ENCODE measurements around the gene MXD1.

MXD1 gene

DNA sequence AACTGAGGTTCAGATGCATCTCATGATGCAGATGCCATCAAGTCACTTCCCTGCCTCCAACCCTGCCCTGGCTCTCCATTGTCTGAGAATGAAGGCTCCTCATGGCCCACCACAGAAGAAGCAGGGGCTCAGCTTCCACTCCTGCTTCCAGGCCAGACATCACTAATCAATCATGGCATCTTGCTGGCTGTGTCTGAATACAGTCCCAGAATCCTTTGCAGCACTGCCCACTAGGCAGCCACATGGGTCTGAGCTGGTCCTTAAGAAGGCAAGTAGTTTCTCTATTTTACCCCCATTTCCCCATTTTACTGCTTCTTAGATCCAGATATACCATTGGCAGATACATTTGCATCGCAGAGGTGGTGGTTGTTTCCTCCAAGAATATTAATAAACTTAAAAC is 39.2 kb downstream of the MXD1 start:
- FAIRE-seq, result no peak

DNA sequence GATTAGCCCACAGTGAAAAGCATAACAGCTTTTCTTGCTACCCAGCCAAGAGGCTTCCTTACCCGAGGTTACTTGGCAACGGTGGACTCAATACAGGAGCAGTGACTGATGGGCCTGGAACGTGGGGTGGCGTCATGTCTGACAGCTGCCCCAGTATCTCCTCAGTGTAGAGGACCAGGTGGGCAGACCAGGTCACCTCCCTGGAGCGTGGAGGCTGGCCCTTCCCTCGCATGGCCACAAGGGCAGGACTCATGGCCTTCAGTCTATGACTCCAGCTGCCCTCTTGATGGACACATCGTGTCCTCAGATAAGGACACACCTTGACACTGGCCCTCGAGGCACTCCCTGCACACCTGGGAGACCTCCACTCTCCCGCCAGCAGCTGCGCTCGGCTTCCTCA is 40.1 kb downstream of the MXD1 start:
- no peak for FAIRE-seq

DNA sequence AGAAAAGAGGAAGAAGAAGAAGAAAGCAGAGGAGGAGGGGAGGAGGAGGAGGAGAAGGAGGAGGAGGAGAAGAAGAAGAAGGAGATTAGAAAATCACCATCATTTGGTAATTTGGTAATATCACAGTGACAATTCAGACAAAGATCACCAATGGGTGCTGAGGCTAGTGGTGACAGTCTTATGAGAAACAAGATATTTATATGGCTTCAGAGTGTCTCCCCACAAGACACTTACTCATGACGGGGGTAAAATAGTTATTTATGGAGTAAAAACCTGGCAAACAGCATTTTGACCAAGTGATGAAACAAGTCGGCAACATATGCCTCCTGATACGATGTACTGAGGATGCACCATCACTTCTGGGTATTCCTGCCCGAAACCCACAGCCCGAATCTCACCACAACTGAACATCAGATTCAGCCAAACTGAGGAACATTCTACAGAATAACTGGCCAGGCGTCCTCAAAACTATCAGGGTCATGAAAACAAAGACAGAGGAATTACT is 41.6 kb downstream of the MXD1 start:
- no peak for FAIRE-seq

DNA sequence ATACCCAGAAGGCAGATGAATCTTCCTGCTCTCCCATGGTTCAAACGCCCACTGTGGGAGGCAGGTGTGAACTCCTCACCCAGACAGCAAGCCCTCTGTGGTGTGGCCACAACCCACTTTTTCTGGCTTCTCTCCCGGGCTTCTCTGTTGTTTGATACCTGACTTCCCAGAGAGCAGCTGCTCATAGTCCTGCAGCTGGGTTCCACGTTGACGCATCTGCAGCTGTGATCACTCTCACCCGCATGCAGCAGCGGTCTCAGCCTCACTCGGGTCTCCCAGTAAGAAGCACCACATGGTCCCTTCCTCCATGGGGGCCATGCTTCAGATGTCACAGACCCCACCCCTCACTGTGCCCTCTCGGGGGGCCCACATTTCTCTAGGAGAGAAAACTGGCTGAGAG is 43.1 kb downstream of the MXD1 start:
- no peak for FAIRE-seq

DNA sequence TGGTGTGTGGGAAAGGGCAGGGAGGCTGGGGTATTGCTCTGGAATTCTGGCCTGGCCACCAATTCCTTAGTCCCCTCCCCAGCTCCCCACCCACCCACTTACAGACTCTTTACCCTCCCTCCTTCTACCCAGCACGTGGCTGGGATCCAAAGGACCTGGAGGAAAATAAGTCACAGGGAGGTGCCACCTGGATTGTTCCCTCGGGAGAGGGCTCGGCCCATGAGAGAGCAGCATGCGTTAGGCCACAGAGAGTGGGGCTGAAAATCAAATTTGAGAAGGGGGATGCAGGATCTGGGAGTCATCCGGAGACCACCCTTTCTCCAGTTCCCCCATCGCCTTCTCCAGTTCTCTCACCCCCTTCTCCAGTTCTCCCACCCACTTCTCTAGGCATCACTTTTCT is 43.6 kb downstream of the MXD1 start:
- no peak for FAIRE-seq

DNA sequence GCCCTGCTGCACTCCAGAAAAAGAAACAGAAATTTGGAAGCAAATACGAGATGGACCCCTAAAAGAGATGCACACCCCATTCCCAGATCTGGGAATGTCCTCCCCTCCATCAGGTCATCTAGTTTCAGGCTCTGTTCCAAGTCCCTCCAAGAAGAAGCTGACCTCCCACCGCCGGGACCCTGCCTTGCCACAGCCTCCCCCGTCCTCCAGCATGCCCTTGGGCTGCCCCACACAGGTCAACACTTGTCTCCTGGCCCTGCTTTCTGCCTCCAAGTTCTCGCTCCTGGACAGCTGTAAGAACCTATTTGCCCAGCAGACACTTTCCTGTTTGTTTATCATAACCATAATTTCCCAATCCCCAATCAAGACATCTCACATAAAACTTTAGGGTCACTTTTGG is 44.5 kb downstream of the MXD1 start:
- FAIRE-seq, result no peak

DNA sequence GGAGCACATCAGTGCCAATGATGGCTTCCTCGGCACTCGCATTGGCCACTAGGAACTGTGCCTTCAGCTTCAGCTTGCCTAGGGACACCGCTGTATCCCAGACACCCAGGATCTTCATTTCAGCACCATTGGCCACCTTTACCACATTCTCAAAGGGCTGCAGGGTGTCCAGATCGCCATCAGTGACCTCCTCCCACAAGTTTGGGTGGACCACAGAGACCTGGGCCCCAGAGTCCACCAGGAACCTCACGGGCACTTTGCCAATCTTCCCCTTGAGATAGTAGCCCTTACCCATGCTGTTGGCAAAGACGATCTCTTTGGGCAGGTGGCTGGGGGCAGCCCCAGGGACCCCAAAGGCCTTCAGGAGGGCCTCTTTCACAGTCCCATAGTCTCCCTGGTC is 45.9 kb downstream of the MXD1 start:
- no peak for FAIRE-seq

DNA sequence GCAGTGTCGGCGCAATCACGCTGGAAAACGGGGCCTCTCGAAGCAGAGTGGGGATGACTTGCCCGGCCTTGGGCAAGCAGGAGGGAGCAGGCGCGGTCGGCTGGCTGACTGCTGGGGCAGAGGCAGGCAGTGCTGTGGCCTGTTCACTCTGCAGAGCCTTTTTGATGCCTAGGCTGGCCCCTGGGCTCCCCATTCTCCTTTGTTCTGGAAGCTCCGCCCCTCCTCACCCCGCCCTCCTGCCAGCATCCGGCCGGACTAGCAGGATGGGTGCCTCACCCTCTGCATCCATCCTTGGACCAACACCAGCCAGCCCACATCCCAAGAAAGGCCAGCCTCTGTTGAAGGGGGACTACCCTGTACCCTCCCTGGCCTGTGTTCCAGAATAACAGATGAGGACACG is 46.6 kb downstream of the MXD1 start, which contains the start of gene ASPRV1:
ASPRV1 (minus strand) TSS at position 136 of the 400 bp plus-strand sequence. CDS start 195 bp downstream, outside the sequence.
- FAIRE-seq, result no peak

DNA sequence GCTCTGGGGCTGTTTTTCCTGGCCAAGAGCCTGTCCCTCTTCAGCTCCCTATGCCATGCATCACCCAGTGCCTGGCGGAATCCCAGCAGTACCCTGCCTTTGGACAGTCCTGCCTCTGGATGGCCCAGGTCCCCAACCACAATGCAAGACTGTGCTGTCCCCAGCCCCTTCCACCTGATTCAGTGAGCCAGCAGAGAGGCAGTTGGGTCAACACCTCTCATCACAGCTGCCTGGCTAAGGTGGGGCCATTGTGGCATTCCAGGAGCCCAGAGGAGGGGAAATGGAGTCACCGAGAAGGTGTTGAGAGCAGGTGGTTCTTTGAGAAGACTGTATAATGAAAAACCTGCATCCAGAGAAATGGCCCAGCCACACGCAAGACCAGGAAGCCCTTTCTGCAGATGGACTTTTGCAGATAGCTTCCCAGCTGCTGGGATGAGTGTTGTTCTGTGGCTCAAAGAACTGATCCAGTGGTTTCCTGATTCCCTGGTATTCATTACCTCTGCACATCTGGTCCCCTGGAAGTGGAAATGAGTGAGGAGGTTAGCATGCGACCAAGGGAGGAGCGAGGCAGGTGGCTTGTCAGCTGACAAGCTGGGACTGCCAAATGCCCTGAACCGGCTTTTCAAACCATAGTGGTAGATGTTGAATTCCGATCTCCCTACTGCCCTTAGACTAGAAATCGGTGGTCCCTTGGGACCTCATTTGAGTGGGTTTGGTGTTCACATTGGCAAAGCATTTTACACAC is 48.2 kb downstream of the MXD1 start:
- no peak for FAIRE-seq

DNA sequence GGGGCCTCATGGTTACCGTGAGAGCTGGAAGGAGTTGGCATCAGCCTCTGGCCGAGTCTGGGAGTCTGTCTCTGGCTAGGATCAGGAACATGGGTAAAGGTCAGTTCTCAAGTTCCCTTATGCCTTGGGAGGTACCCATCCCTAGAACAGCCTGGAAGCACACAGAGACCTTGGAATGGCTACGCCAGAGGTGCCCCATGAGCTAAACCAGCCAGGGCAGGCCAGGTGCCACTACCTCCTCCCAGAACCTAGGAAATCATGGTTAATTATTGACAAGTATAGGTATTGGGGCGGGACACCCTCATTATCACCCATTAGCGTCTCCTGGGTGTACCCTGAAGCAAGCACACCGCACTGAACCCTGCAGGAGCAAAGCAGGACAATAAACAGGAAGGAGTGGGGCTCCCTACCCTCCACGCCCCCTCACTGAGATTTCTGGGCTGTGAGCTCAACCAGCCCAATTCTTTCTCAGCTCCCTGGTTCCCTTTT is 49.5 kb downstream of the MXD1 start:
- no peak for FAIRE-seq

DNA sequence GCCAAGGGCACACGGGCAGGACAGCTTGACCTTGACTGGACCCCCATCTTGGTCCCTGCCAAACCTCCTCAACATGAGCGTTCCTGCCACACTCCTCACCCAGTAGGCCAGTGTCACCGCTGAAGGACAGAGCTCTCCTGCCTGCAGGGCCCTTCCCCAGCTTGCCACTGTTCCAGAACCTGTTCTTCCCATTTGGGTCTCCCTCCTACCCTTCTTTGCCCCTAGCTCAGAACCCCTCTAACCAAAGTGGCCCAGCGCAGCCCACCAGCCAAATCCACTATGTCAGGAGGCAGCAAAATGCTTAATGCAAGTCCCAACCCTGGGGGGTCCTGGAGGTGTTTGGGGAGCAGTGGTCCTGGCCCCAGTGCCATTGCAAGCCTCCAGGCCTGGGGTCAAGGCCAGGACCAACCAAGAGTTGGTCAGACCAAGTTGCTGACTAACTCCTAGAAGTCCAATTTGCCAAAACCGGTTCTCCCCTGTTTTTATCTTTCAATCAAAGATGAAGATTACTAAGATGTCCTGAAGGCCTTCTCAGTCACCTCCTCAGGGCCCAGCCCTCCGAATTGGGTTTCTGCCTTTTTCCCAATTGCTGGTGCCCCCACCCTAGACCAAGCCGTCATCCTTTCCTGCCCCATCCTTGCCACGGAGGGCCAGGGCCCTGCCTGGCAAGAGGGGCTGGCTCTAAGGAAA is 51.0 kb downstream of the MXD1 start:
- no peak for FAIRE-seq

DNA sequence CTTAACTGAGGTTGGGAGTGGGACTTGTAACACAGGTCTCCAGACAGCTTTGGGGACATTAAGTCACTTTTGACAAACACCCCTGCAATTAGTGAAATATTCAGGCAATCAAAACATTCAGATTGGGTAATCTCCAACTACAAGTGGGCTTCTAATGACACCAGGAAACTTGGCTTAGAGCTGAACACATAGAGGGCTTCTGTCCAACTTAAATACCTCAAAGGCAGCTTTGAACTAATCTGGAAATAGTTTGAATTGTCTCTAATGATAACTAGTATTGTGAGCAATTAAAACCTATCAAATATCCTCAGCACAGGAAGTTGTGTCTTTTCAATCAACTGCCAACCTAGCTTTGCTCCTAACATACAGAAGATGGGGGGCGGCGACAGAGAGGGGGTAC is 51.6 kb downstream of the MXD1 start:
- no peak for FAIRE-seq

DNA sequence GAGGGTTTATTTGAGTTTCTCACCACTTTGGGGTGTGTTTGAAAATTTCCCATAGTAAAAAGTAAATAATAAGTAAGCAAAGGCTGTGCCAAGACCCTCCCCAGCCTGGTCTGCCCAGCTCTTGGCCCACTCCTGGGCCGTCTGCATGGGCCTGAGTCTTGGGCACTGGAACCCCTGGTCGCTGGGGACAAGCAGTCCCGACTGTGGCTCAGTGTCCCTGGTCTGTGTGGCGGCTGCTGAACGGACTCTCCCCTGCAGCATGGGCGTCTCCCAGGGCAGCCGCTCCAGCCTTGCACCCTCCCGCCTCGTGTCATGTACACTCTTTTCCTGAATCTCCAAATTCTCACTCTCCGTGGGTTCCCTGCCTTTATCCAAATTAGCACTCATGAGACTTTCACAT is 53.7 kb downstream of the MXD1 start:
- no peak for FAIRE-seq

DNA sequence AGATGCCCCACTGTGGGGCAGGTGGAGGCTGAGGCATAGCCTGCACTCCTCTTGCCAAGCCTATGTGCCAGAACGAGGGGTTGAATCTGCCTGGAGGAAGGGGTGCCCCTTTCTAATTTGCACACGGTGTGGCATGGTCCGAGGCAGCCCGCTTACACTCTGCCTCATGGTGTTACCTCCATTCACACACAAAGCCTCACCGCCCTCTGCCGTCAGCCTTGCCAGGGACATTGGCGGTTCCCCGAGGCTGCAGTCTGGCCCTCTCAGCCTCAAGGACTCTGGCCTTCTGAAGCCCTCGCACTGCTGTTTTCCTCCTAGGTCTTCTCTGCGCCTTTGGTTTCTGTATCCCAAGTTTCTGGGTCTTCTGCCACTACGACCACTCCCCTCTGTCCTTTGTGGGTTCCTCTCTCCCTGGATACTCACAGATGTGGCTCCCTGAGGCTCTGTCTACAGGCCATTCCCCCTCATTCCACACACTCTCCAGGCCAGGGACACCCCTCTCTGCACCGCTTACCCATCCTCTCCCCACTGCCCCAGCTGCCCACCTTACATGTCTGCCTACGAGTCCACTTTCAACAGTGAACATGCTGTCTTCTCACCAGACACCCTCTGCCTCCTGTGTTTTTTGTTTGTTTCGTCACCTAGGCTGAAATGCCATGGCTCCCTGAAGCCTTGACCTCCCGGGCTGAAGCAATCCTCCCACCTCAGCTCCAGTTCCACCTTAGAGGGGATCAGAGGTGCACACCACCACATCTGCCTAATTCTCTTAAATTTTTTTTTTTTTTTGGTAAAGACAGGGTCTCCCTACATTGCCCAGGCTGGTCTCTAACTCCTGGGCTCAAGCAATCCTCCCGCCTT is 54.4 kb downstream of the MXD1 start:
- FAIRE-seq, result no peak

DNA sequence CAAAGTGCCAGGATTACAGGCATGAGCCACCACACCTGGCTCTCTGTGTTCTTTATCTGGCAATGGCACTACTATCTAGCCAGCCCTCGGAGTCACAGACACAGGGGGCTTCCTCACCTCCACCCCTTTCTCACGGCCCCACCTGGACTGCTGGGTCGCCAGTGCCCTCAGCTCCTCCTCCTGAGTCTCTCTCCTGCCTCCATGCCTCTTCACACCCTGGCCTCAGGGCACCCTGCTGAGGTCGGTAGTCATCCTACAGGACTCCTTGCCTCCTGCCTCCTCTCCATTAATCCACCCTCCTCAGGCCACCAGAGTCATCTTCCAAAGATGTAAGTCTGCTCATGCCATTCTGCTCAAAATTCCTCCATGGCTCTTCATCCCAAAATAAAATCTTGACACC is 55.1 kb downstream of the MXD1 start:
- no peak for FAIRE-seq

DNA sequence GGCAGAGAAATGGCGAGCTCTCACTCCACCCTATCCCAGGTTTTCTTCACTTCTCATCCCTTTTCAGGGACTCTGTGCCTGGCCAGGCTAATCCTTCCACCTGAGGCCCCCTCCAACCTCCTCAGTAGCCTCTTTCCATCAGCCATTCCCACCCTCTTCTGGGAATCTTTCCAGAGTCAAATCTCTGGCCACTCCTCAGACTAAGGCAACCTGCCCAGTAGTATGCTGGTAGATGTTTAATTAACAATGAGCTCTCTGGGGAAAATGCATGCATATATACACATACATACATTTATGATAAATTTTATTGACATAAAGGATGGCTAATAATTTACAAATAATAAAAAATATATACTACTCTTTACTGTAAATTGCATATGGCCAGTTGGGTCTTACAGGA is 57.9 kb downstream of the MXD1 start:
- no peak for FAIRE-seq

DNA sequence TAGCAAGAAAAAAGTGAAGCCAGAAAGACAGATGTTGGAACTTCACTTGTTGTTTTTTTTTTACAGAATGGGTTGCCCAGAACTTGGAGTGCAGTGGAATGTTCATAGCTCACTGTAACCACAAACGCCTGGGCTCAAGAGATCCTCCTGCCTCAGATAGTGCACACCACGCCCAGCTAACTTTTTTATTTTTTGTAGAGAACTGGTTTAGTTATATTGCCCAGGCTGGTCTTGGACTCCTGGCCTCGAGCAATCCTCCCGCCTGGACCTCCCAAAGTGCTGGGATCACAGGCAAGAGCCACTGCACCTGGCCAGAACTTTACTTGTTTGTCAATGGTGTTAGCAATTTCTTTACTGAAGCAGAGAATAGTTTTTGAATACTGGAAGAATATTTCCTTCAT is 58.4 kb downstream of the MXD1 start:
- FAIRE-seq, result no peak

DNA sequence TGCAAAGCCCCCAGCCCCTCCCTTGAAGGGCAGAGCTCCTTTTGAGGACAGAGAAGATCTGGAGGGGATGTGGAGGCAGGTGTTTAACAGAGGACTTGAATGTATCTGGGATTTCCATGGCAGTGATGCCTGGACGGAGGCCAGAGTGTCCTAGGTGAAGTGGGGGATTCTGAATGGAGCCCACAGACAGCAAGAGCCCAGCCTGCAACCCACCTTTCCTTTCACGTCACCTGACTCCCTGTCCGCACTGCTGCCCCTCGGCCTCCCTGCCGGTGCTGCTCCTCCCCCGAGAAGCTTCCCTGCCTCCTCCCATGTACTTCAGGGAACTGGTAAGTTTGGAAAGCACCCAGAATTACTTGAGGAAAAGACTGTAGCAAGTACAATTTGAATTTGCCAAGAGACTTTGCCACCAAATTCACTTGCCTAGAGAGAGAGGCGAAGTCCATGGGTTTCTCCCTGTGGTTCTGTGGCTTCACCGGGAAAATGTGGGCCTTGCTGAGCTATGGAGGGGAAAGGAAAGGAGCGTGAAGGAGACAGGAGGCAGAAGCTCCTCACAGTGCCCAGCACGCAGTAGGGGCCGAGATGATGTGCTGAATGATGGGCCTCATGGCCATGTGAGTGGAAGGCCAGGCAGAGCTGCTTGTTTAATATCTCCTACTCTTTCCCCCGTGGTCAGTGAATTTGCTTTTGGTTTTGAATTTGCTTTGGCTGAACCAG is 60.4 kb downstream of the MXD1 start:
- FAIRE-seq, result no peak

DNA sequence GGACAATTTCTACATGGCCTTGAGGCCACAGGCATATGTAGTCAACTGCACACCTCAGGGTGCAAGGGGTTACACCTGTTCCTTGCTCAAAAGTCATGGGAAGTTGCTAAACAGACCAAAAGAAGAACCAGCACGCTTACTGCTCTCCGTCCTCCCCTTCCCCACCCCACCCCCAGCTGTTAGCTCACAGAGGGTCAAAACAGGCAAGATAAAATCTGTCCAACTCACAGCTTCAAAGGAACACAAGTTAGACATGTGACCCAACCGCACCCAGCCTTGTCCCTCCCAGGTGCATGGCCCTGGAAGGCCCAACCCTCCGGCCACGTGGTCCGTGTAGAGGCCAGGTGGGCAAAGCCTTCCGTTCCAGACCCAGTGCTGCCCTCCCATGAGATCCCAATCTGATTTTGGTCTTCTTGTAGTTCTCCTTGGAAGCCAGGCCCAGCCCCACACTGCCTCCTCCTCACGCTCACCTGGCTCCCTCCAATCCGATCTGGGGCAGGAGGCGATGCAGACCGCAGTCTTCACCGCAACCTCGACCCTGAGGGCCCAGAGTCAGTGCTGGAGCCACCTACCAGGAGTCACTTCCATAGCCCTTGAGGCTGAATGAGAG is 61.0 kb downstream of the MXD1 start:
- no peak for FAIRE-seq

DNA sequence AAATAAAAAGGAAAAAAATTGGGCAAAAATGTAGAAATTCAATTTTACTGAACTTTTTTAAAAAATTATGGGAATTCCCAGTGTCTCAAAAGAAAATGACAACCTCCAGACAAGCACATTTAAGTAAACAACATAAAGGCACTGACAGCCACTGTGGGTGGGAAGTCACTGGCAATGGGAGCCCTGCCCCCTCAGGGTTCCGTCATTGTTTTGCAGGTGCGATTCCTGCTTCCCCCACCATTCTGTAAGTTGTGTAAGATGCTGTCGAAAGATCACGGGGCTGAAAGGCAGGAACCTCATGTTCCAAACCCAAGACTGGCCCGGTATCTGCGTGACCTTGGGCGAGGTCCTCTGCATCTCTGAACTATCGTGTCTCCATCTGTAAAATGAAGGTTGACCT is 62.3 kb downstream of the MXD1 start:
- FAIRE-seq, result no peak

DNA sequence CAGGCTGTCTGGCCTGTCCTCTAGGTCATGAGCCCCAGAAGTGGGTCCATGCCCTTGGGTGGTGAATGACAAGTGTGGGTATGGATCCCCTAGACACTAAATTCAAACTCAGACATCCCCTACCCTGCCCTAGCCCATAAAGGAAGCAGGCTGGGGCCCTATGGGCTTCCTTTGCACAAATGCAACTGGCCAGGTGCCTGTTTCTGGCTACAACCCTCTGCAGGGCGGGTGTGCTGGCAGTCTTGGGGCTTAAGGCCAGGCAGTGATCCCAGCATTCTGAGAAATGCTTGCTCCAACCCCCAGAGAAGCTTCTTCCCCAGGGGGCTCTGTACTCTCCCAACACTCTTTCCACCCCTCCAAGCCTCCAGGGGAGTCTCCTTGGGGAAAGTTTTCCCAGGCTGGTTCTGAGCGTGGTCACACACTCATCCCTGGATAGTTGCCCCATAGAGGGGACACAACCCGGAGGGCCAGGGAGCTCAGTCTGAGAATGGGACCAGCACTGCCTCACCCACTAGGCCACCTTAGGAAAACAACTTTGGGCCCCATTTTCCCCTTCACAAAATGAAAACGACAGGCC is 63.1 kb downstream of the MXD1 start:
- FAIRE-seq, result no peak

All from colon (tissue), 2 donors.